ENCODE results near the gene SKOR2. TPM values are rescaled to one million over a fixed set of nuclear protein-coding genes. Genes with fewer than 3 reads are reported as not detected.

Gene SKOR2
- total RNA-seq, 4 donors from 2014 or later = not detected

DNA sequence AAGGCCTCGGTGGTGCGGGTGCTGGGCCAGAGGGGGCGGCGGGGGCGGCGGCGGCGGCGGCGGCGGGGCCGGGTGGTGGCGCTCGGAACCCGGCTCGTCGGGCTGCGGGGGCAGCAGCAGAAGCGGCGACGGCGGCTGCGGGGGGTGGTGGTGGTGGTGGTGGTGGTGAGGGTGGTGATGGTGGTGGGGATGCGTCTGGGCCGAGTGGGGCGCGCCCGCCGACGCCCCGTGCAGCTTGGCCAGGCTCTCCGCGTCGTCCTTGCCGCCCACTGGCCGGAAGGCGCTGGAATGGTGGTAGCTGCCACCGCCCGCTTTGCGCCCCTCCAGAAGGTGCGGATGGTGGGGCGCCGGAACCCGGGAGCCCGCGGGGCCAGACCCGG lies 4.4 kb downstream of the SKOR2 start:
- TF ChIP-seq, protein P1, sequence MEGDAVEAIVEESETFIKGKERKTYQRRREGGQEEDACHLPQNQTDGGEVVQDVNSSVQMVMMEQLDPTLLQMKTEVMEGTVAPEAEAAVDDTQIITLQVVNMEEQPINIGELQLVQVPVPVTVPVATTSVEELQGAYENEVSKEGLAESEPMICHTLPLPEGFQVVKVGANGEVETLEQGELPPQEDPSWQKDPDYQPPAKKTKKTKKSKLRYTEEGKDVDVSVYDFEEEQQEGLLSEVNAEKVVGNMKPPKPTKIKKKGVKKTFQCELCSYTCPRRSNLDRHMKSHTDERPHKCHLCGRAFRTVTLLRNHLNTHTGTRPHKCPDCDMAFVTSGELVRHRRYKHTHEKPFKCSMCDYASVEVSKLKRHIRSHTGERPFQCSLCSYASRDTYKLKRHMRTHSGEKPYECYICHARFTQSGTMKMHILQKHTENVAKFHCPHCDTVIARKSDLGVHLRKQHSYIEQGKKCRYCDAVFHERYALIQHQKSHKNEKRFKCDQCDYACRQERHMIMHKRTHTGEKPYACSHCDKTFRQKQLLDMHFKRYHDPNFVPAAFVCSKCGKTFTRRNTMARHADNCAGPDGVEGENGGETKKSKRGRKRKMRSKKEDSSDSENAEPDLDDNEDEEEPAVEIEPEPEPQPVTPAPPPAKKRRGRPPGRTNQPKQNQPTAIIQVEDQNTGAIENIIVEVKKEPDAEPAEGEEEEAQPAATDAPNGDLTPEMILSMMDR (IDR thresholded peaks at IDR 0.05; ENCODE audit: low read depth) = no peak

DNA sequence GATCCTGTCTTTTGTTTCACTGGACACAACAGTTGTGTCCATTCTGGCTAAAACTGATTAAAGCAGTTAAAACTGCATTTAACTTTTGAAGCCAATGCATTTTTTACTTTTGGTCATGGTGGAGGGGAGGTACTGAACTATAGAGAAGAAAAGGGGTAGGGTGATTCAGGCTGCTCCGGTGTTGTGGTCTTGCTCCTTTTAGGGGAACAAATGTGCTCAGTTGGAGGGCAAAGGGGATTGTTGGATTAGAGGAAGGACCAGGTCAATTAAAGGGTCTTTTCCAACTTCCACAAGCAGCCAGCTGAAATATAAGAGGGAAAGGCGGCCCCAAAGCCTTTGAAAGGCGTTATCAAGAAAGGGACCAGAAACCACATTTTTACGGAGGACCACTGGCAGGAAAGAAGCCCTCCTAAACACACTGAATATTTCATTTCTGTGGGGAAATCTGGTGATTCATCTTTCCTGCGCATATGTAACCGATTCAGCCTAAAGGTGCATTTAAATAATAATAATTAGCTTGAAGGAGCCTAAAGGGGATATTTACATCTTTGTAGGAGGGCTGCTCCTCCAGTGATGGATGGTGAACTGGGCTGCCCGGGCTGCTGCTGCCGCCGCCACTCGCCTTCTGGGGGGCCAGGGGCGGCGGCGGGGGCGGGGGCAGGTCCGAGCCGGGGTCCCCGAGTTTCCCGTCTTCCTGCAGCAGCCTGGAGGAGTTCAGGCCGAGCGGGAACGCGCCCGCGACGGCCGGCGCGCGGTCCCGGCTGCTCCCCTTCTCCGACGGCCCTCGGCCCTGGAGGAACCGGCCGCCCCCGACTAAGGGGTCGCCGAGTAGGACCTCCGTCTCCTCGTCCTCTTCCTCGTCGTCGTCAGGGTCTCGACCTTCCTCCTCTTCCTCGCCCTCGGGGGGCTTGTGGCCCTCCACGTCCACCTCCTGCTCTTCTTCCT lies 5.2 kb downstream of the SKOR2 start:
- TF ChIP-seq, protein P1 (IDR thresholded peaks at IDR 0.05; ENCODE audit: low read depth) = no peak

DNA sequence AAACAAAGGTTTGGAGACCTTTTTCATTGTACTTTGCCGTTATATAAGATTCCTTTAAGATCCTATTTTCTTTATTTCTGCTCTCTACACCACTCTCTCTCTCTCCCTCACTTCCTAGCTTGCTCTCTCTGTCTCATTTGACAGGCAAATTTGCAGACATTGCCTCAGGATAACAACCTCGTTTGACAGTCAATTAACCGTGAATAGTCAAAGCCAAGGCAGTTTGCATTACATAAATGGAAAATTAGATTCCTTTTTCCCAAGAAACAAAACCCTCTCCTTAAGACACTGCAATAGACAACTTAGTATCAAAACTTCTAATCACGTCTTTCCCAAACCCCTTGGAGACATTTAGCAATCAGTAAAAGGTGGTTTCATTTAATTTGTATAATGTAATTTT lies 7.4 kb downstream of the SKOR2 start:
- TF ChIP-seq, protein P1 (IDR thresholded peaks at IDR 0.05; ENCODE audit: low read depth) = no peak

DNA sequence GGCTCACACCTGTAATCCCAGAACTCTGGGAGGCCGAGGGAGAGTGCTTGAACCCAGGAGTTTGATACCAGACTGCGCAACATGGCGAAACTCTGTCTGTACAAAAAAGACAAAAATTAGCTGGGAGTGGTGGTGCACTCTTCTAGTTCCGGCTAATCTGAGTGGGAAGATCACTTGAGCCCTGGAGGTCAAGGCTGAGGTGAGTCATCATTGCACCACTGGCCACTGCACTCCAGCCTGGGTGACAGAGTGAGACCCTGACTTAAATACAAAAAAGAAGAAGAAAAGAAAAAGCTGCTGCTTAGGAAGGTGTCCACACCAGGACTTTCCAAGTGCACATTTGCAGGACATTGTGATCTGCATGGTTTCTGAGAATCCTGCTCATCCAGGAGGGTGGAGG lies 16.4 kb downstream of the SKOR2 start:
- TF ChIP-seq, protein P1 (IDR thresholded peaks at IDR 0.05; ENCODE audit: low read depth) = no peak

DNA sequence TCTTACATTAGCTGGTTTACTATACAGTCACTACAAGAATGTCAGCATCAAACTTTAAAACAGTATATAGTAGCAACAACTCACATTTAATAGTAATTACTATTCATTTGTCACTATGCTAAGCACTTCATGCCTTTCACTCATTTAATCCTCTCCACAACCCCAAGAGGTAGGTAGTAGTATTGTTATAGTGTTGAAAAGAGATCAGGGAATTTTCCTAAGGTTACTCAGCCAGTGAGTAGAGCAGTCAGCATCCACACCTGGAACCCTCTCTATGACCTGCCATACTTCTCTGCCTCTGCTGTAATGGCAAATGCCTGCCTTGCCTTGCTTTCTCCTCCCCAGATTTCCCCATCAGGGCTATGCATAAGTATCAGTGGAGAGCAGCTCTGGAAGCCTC lies 24.8 kb downstream of the SKOR2 start:
- TF ChIP-seq, protein P1 (IDR thresholded peaks at IDR 0.05; ENCODE audit: low read depth) = no peak

DNA sequence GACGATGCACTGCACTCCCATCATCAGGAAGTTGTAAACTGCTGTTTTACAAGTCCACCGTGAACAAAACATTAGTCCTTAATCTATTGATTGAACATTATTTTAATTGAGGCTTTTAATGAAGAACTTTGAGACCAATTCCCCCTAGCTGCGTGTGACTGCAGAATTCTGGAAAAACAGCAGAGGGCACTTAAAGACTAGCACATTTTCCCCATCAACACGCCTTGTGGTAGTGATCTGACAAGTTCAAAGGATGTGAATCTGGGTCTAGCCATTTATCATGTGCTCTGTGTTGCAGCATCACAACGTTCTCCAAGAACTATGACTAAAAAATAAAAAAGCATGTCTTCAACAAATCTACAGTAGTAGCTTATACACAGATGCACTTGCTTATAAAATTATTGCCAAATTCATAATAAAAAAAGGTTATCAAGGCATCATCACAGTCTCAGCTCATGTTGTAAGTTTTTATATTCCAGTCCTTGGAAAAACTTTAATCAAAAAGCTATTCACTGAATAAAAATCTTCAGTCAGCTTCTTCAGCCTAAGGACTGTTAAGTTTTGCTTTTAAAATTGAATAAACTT lies 35.8 kb downstream of the SKOR2 start:
- TF ChIP-seq, protein P1 (IDR thresholded peaks at IDR 0.05; ENCODE audit: low read depth) = no peak

DNA sequence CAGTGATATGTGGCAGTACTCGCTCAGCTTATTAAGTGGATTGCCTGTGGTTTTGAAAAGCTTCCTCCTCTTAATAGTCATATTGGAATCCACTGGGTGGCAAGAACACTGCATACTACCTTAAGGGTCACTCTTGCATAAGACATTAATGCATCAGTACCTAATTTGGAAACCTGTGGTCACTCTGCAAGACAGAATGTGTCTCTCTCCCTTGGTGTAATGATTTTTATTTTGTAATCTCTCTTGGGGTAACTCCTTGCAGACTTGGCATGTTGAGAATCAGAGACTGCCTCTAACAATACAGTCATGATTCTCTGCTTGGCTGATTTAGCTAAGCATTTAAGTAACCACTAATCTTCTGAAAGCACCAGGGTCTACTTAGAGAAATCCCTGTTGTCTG lies 42.3 kb downstream of the SKOR2 start:
- TF ChIP-seq, protein P1 (IDR thresholded peaks at IDR 0.05; ENCODE audit: low read depth) = no peak

Measured in subcutaneous adipose tissue (tissue), 4 donors.